Measurements from ENCODE around the gene NID1. TPM values are rescaled to one million over a fixed set of nuclear protein-coding genes. Genes with fewer than 3 reads are reported as not detected.

Gene NID1
- total and polyA plus RNA-seq, 2 of the 4 experiments (the other 2 are of a cell fraction) = 21.9 to 83.3 TPM

DNA sequence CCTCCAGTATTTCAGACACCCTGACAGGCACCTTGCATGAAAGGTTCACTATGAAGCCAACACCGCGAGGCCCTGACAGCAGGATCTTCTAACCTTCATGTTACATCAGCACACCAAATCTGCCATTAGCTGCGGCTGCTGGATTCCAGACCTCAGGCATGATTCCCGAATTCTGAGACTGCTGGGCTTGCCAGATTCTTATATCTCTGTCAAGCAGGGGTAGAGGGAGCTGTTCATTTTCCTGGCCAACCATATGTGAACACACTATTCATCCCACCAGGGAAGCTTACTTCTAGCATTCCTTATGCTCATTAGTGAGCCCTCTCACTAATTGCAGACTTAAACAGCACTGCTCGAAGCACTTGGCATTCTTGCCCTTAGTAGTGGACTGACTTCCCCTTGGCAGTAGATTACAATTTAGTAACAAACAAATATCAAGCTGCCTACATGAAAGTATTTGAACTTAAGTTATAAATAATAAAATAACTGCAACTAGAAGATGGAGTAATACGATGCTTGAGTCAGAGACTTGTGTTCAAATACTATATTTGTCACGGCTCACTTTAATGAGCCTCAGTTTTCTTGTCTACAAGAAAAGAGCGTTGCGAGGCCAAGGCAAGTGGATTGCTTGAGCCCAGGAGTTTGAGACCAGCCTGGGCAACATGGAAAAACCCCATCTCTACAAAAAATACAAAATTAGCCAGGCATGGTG lies 43.3 kb downstream of the NID1 start (continued):
- TF ChIP-seq, protein P1, sequence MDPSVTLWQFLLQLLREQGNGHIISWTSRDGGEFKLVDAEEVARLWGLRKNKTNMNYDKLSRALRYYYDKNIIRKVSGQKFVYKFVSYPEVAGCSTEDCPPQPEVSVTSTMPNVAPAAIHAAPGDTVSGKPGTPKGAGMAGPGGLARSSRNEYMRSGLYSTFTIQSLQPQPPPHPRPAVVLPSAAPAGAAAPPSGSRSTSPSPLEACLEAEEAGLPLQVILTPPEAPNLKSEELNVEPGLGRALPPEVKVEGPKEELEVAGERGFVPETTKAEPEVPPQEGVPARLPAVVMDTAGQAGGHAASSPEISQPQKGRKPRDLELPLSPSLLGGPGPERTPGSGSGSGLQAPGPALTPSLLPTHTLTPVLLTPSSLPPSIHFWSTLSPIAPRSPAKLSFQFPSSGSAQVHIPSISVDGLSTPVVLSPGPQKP (IDR thresholded peaks at IDR 0.05; ENCODE audit: borderline replicate concordance, low read depth, low read length) = no peak

DNA sequence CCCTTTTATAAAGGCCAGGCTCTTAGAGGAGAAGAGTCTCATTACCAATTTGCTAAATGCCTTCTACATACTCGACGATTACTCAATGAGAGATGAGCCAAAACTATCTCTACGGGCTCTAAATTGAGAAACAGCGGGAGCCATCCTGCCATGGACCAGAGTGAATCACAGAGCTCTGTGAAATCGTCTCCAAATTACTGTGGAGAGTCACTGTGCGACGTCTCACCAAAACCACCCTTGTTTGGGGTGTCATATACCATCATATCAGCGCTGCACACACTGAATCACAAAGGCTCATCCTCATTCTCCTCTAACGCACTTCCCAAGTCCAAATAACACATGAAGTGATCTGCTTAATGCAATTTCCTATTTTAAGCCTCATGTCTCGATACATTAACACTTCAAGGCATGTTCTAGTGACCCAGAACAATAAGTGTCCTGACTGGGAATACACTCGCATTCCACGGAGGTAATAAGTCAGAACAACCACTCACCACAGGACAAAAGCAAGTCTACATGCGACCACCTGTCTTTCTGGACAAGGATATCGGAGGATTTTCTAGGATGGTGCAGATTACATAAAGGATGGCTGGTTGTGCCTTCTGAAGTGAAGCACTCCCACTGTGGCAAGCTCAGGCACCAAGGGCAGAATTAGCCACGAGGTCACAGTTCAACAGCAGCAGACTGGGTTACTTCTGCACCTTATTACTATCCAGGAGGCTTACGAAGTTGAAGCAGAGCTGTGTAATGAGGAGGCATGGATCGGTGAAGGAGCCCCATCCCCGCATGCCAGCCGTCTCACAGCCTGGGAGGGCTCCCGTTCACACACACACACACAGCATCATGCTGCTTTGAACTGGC lies 44.3 kb downstream of the NID1 start:
- dilution Hi-C loops (cut with HindIII; ENCODE audit: low sequenced_read_pairs, unreplicated experiment) (no loop called here), in situ Hi-C loops (cut with MboI; ENCODE audit: low sequenced_read_pairs) (no loop called here), intact Hi-C loops (cut with micrococcal nuclease) (no loop called here)
- H4K91ac ChIP-seq (ENCODE audit: insufficient read depth, low read depth, low read length) = no peak overlapping the region
- no peak overlapping the region for H2BK15ac ChIP-seq (ENCODE audit: low read depth, low read length)
- no peak overlapping the region for H2BK20ac ChIP-seq (ENCODE audit: low read depth, low read length)
- H2BK5ac ChIP-seq (ENCODE audit: low read depth, low read length, poor library complexity, severe bottlenecking) = no peak overlapping the region
- BruUV-seq (replicated peaks) = no TSS peak
- no peak overlapping the region for H3K18ac ChIP-seq (ENCODE audit: low read depth, low read length)
- H3K4me2 ChIP-seq (ENCODE audit: low read depth, low read length) = no peak overlapping the region
- no peak overlapping the region for H3K27ac ChIP-seq (ENCODE audit: insufficient read depth, low read length)
- 93% methylated on average over 6 of the region's 20 CpGs; no CpG with 5 or more reads in 1 of the 2 experiments for WGBS, 2 experiments (ENCODE audit: extremely low coverage in 2 of 2, insufficient read length in 1 of 2)
- no peak overlapping the region for H3K9ac ChIP-seq (ENCODE audit: low read depth, low read length)
- H4K20me1 ChIP-seq (ENCODE audit: insufficient read depth, low read length) = no peaks in the 10 kb centered on the region
- no peak overlapping the region for H4K5ac ChIP-seq (ENCODE audit: low read depth, low read length)
- CTCF ChIA-PET = interaction anchor here (1.2 to 1.8 kb wide), 2 partner anchors 10 to 49 kb away, joined by 3 read pairs; no protein-coding TSS in a partner anchor
- H3K27me3 ChIP-seq (ENCODE audit: control insufficient read depth, insufficient read depth, low read length) = no peaks in the 10 kb centered on the region
- no peak overlapping the region for H2BK120ac ChIP-seq (ENCODE audit: low read depth, low read length)
- no peak overlapping the region for H2AFZ ChIP-seq (replicated peaks; ENCODE audit: low read length, poor library complexity)
- no peak overlapping the region for H2AK5ac ChIP-seq (ENCODE audit: low read depth, low read length)
- DNase-seq (no peak), ATAC-seq (ENCODE audit: low read depth) (no peak)
- H3K23ac ChIP-seq (ENCODE audit: low read depth, low read length) = no peak overlapping the region
- no peaks in the 10 kb centered on the region for H3K9me3 ChIP-seq (ENCODE audit: control insufficient read depth, insufficient read depth, low read length)
- H3K4ac ChIP-seq (ENCODE audit: low read depth, low read length) = no peak overlapping the region
- no peak overlapping the region for H3K14ac ChIP-seq (replicated peaks; ENCODE audit: low read depth, low read length)
- peaks cover 6% of the 10 kb centered on the region; the same call in 1 of the 2 replicates for H3K9me1 ChIP-seq (ENCODE audit: insufficient read depth, low read length)
- no peak overlapping the region for H2AK9ac ChIP-seq (replicated peaks; ENCODE audit: low read depth, low read length, poor library complexity)
- POLR2A ChIA-PET (ENCODE audit: unreplicated experiment) = no interaction called here
- no peak overlapping the region for H3K4me3 ChIP-seq (ENCODE audit: insufficient read depth, low read depth, low read length)
- no peak overlapping the region for H4K8ac ChIP-seq (ENCODE audit: low read depth in 2 of 2, low read length in 2 of 2)
- H3K36me3 ChIP-seq (ENCODE audit: control insufficient read depth, insufficient read depth, low read length) = peaks cover 28% of the 10 kb centered on the region
- H3K79me1 ChIP-seq (ENCODE audit: low read depth in 1 of 2, low read length in 2 of 2) = peaks cover 0 to 9% of the 10 kb centered on the region in 2 experiments; a peak in 2 of 4 replicates
- no peak overlapping the region for H3K56ac ChIP-seq (ENCODE audit: extremely low read depth, insufficient read depth, low read length)
- H3K4me1 ChIP-seq (ENCODE audit: control insufficient read depth, insufficient read depth, low read length) = peaks cover 20% of the 10 kb centered on the region
- TF ChIP-seq MAFK (IDR thresholded peaks at IDR 0.05; ENCODE audit: low read depth, low read length) (no peak), MXI1 (IDR thresholded peaks at IDR 0.05; ENCODE audit: borderline replicate concordance, low read depth, low read length) (no peak), NFE2L2 (IDR thresholded peaks at IDR 0.05; ENCODE audit: low read depth, low read length) (no peak), POLR2A (IDR thresholded peaks at IDR 0.05; ENCODE audit: low read depth, low read length) (no peak), SMC3 (IDR thresholded peaks at IDR 0.05; ENCODE audit: low read depth, low read length) (no peak), MAZ (IDR thresholded peaks at IDR 0.05; ENCODE audit: borderline replicate concordance, low read depth, low read length) (no peak), CEBPB (IDR thresholded peaks at IDR 0.05; ENCODE audit: low read depth, low read length) (no peak), RFX5 (IDR thresholded peaks at IDR 0.05; ENCODE audit: low read depth, low read length) (no peak), RCOR1 (IDR thresholded peaks at IDR 0.05; ENCODE audit: insufficient replicate concordance, low read length) (no peak)
- TF ChIP-seq, protein P2, sequence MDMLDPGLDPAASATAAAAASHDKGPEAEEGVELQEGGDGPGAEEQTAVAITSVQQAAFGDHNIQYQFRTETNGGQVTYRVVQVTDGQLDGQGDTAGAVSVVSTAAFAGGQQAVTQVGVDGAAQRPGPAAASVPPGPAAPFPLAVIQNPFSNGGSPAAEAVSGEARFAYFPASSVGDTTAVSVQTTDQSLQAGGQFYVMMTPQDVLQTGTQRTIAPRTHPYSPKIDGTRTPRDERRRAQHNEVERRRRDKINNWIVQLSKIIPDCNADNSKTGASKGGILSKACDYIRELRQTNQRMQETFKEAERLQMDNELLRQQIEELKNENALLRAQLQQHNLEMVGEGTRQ (IDR thresholded peaks at IDR 0.05; ENCODE audit: low read depth, low read length) = no peak
- TF ChIP-seq, protein P1 (IDR thresholded peaks at IDR 0.05; ENCODE audit: borderline replicate concordance, low read depth, low read length) = no peak
